ENCODE data around the gene GBP4. TPM values are rescaled to one million over a fixed set of nuclear protein-coding genes. Genes with fewer than 3 reads are reported as not detected.

Gene GBP4
- total RNA-seq, 1 donor from 2014 or later, result not detected

DNA sequence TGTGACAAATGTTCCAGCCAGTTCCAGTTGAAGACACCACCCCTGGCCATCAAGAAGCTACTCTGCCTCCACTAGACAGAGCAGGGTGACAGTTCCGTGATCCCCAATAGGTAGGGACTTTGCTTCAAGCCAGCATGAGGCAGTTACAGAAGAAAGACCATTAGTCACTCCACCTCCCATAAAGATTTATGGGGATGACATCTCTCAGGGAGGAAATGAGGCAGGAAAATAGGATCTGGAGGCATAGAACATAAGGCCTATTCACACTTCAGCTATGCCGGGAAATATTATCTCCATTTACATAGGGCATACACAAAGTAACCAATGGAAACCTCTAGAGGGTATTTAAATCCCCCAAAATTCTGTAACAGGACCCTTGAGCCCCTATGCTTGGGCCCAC lies 19.4 kb downstream of the GBP4 start:
- Mint-ChIP-seq H3K27me3 (ENCODE audit: unreplicated experiment) (no peaks in the 10 kb centered on the region), H3K4me1 (ENCODE audit: unreplicated experiment) (no peaks in the 10 kb centered on the region), H3K27ac (ENCODE audit: unreplicated experiment) (no peak overlapping the region), H3K9me3 (ENCODE audit: unreplicated experiment) (peaks cover 6% of the 10 kb centered on the region), H3K4me3 (ENCODE audit: unreplicated experiment) (no peak overlapping the region), H3K36me3 (ENCODE audit: unreplicated experiment) (no peaks in the 10 kb centered on the region)
- DNase-seq (ENCODE audit: extremely low spot score, unreplicated experiment), result no peak
- TF ChIP-seq CTCF (IDR thresholded peaks at IDR 0.05), result no peak

GRCh38 chr1:89176971-89177370 lies 21.8 kb downstream of the GBP4 start:
- DNase-seq (ENCODE audit: extremely low spot score, unreplicated experiment), result no peak
- Mint-ChIP-seq H3K27ac (ENCODE audit: unreplicated experiment) (no peak overlapping the region), H3K4me3 (ENCODE audit: unreplicated experiment) (no peak overlapping the region), H3K4me1 (ENCODE audit: unreplicated experiment) (no peaks in the 10 kb centered on the region), H3K36me3 (ENCODE audit: unreplicated experiment) (no peaks in the 10 kb centered on the region), H3K9me3 (ENCODE audit: unreplicated experiment) (no peaks in the 10 kb centered on the region), H3K27me3 (ENCODE audit: unreplicated experiment) (peaks cover 5% of the 10 kb centered on the region)
- TF ChIP-seq CTCF (IDR thresholded peaks at IDR 0.05), result no peak

- Mint-ChIP-seq H3K27ac (ENCODE audit: unreplicated experiment) (no peak within 1 kb of the TSS), H3K9me3 (ENCODE audit: unreplicated experiment) (no peaks in the 10 kb centered on the region), H3K4me1 (ENCODE audit: unreplicated experiment) (no peaks in the 10 kb centered on the region), H3K4me3 (ENCODE audit: unreplicated experiment) (no peak within 1 kb of the TSS), H3K27me3 (ENCODE audit: unreplicated experiment) (peaks cover 5% of the 10 kb centered on the region), H3K36me3 (ENCODE audit: unreplicated experiment) (no peaks in the 10 kb centered on the region)
- no peak for TF ChIP-seq CTCF (IDR thresholded peaks at IDR 0.05)
- no peak for DNase-seq (ENCODE audit: extremely low spot score, unreplicated experiment)
Observed at GRCh38 chr1:89175601-89176256, 23.0 kb downstream of the GBP4 start, which contains the start of gene GBP7. TSS of gene GBP7 (minus strand) at chr1:89176003. CDS start at chr1:89171935, 4,068 bp downstream.

DNA sequence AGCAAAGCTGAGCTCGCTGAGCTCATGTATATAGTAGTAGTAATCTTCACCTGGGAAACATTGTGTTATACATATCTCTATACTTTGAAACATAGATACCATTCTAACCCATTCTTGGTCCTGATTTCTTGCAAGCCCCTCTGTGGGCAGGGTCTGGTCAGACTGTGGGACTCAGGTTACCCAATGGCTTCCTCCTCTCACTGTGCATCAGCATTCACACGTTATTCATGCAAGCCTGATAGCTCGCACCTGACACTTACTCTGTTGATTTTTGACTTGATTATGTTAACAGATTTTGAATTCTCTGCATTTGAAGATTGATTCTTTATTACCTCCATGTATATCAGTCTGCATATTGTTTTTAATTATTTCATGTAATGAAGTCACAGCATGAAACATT lies 24.3 kb downstream of the GBP4 start:
- Mint-ChIP-seq H3K27ac (ENCODE audit: unreplicated experiment) (no peak overlapping the region), H3K4me3 (ENCODE audit: unreplicated experiment) (no peak overlapping the region), H3K27me3 (ENCODE audit: unreplicated experiment) (peaks cover 5% of the 10 kb centered on the region), H3K36me3 (ENCODE audit: unreplicated experiment) (no peaks in the 10 kb centered on the region), H3K9me3 (ENCODE audit: unreplicated experiment) (no peaks in the 10 kb centered on the region), H3K4me1 (ENCODE audit: unreplicated experiment) (no peaks in the 10 kb centered on the region)
- no peak for DNase-seq (ENCODE audit: extremely low spot score, unreplicated experiment)
- no peak for TF ChIP-seq CTCF (IDR thresholded peaks at IDR 0.05)

GRCh38 chr1:89172468-89173143 lies 26.1 kb downstream of the GBP4 start:
- no peak for TF ChIP-seq CTCF (IDR thresholded peaks at IDR 0.05)
- Mint-ChIP-seq H3K27me3 (ENCODE audit: unreplicated experiment) (peaks cover 5% of the 10 kb centered on the region), H3K4me3 (ENCODE audit: unreplicated experiment) (no peak overlapping the region), H3K27ac (ENCODE audit: unreplicated experiment) (no peak overlapping the region), H3K9me3 (ENCODE audit: unreplicated experiment) (no peaks in the 10 kb centered on the region), H3K36me3 (ENCODE audit: unreplicated experiment) (no peaks in the 10 kb centered on the region), H3K4me1 (ENCODE audit: unreplicated experiment) (no peaks in the 10 kb centered on the region)
- no peak for DNase-seq (ENCODE audit: extremely low spot score, unreplicated experiment)
